ENCODE results near the gene DNAH17.

Gene DNAH17

GRCh38 chr17:78588258-78589030, 11.2 kb upstream of the DNAH17 start:
- no peaks in the 10 kb centered on the region for H4K20me1 ChIP-seq (ENCODE audit: insufficient read depth, low read length)
- TF ChIP-seq EZH2phosphoT487 (IDR thresholded peaks at IDR 0.05; ENCODE audit: low read length) (no peak), CTCF (IDR thresholded peaks at IDR 0.05; ENCODE audit: low read length) (no peak), EZH2 (optimal IDR thresholded peaks at IDR 0.05; ENCODE audit: low read depth, low read length) (no peak)
- H3K27me3 ChIP-seq (replicated peaks; ENCODE audit: insufficient read depth, low read length): peaks cover 84% of the 10 kb centered on the region
- no peak overlapping the region for H2AFZ ChIP-seq (ENCODE audit: low read length)
- no peaks in the 10 kb centered on the region for H3K79me2 ChIP-seq (ENCODE audit: low read length)
- no peak overlapping the region for H3K9ac ChIP-seq (ENCODE audit: low read length)
- H3K27ac ChIP-seq (ENCODE audit: low read length): no peak overlapping the region
- H3K9me3 ChIP-seq (replicated peaks; ENCODE audit: insufficient read depth, low read length): no peaks in the 10 kb centered on the region
- H3F3A ChIP-seq (ENCODE audit: insufficient read depth, low read length): no peaks in the 10 kb centered on the region
- no peak overlapping the region for H3K4me3 ChIP-seq (ENCODE audit: low read length)
- no peak overlapping the region for H3K4me2 ChIP-seq (ENCODE audit: low read depth, low read length)
- no peaks in the 10 kb centered on the region for H3K4me1 ChIP-seq (ENCODE audit: low read length)
- no peaks in the 10 kb centered on the region for H3K9me2 ChIP-seq (replicated peaks; ENCODE audit: insufficient read depth, low read length)
- no peak for DNase-seq
- H3K36me3 ChIP-seq (replicated peaks; ENCODE audit: insufficient read depth, low read length): no peaks in the 10 kb centered on the region

GRCh38 chr17:78585006-78585630, 7.9 kb upstream of the DNAH17 start:
- Histone ChIP-seq H3K36me3 (replicated peaks; ENCODE audit: insufficient read depth, low read length) (no peaks in the 10 kb centered on the region), H2AFZ (ENCODE audit: low read length) (no peak overlapping the region), H3K9ac (ENCODE audit: low read length) (no peak overlapping the region), H3K27me3 (replicated peaks; ENCODE audit: insufficient read depth, low read length) (peaks cover 82% of the 10 kb centered on the region), H3K4me3 (ENCODE audit: low read length) (no peak overlapping the region), H3K4me1 (ENCODE audit: low read length) (no peaks in the 10 kb centered on the region), H3K79me2 (ENCODE audit: low read length) (no peaks in the 10 kb centered on the region), H4K20me1 (ENCODE audit: insufficient read depth, low read length) (no peaks in the 10 kb centered on the region), H3K27ac (ENCODE audit: low read length) (no peak overlapping the region), H3K9me3 (replicated peaks; ENCODE audit: insufficient read depth, low read length) (no peaks in the 10 kb centered on the region), H3K4me2 (ENCODE audit: low read depth, low read length) (no peak overlapping the region), H3F3A (ENCODE audit: insufficient read depth, low read length) (no peaks in the 10 kb centered on the region), H3K9me2 (replicated peaks; ENCODE audit: insufficient read depth, low read length) (no peaks in the 10 kb centered on the region)
- no peak for DNase-seq
- TF ChIP-seq EZH2 (optimal IDR thresholded peaks at IDR 0.05; ENCODE audit: low read depth, low read length): no peak
- TF ChIP-seq EZH2phosphoT487 (IDR thresholded peaks at IDR 0.05; ENCODE audit: low read length): no peak
- no peak for TF ChIP-seq CTCF (IDR thresholded peaks at IDR 0.05; ENCODE audit: low read length)

DNA sequence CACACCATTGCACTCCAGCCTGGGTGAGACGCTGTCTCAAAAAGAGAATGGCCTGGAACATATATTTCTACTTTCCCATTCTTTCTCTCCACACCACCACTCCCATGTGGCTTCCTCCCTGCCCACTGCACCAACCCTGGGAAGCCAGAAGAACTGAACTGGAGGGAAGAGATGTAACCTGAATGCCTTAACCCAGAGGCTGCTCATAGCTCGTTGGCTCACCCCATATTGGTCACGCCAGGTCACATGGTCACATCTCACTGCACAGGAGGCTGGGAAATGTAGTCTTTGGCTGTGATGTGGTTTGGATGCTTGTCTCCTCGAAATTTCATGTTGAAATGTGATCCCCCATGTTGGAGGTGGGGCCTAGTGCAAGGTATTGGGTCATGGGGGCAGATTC, 5.9 kb upstream of the DNAH17 start:
- no peak overlapping the region for H3K4me2 ChIP-seq (ENCODE audit: low read depth, low read length)
- no peaks in the 10 kb centered on the region for H3K79me2 ChIP-seq (ENCODE audit: low read length)
- H3K9ac ChIP-seq (ENCODE audit: low read length): no peak overlapping the region
- H2AFZ ChIP-seq (ENCODE audit: low read length): no peak overlapping the region
- no peak for TF ChIP-seq EZH2 (optimal IDR thresholded peaks at IDR 0.05; ENCODE audit: low read depth, low read length)
- TF ChIP-seq EZH2phosphoT487 (IDR thresholded peaks at IDR 0.05; ENCODE audit: low read length): no peak
- no peak for TF ChIP-seq CTCF (IDR thresholded peaks at IDR 0.05; ENCODE audit: low read length)
- H3K27ac ChIP-seq (ENCODE audit: low read length): no peak overlapping the region
- no peak for DNase-seq
- no peaks in the 10 kb centered on the region for H3K9me2 ChIP-seq (replicated peaks; ENCODE audit: insufficient read depth, low read length)
- H3K36me3 ChIP-seq (replicated peaks; ENCODE audit: insufficient read depth, low read length): no peaks in the 10 kb centered on the region
- no peaks in the 10 kb centered on the region for H3K4me1 ChIP-seq (ENCODE audit: low read length)
- H3K27me3 ChIP-seq (replicated peaks; ENCODE audit: insufficient read depth, low read length): peaks cover 82% of the 10 kb centered on the region
- H3K9me3 ChIP-seq (replicated peaks; ENCODE audit: insufficient read depth, low read length): no peaks in the 10 kb centered on the region
- H3K4me3 ChIP-seq (ENCODE audit: low read length): no peak overlapping the region
- no peaks in the 10 kb centered on the region for H3F3A ChIP-seq (ENCODE audit: insufficient read depth, low read length)
- no peaks in the 10 kb centered on the region for H4K20me1 ChIP-seq (ENCODE audit: insufficient read depth, low read length)

All from MM.1S (cell line).